ENCODE results near the gene FKBP14. TPM values are rescaled to one million over a fixed set of nuclear protein-coding genes. Genes with fewer than 3 reads are reported as not detected.

The FKBP14 gene
- total RNA-seq, 6 experiments from 2014 or later: 4.0 to 8.7 (median 5.2) TPM

DNA sequence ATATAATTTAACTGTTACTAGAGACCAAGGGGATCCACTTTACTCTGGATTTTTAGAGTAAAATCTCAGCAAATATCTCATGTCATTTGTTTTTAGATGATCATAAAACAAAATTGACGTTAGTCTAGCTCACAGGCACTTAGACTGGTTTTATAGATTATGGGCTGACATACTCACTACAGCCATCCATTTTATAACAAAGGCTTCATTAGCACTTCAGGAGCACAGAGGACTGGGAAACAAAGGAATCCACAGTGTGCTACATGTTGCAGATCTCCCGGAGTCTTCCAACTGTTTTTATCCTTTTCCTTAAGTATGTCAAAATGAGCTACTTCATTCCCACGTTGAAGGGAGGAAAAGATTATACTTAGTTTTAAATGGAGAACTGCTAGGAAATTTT, 21.0 kb downstream of the FKBP14 start:
- intact Hi-C loops (cut with DNase I): no loop called here
- no peaks in the 10 kb centered on the region for H3K36me3 ChIP-seq
- no peaks in the 10 kb centered on the region for H3K27me3 ChIP-seq
- no peak overlapping the region for H3K27ac ChIP-seq
- no peaks in the 10 kb centered on the region for H3K4me1 ChIP-seq
- WGBS (ENCODE audit: insufficient coverage, low coverage, low lambda C conversion rate, missing lambda C conversion rate): 55% methylated on average over 3 of the region's 3 CpGs
- DNase-seq (no peak), ATAC-seq (no peak)
- no peak for TF ChIP-seq POLR2A (IDR thresholded peaks at IDR 0.05)
- TF ChIP-seq, protein P1, sequence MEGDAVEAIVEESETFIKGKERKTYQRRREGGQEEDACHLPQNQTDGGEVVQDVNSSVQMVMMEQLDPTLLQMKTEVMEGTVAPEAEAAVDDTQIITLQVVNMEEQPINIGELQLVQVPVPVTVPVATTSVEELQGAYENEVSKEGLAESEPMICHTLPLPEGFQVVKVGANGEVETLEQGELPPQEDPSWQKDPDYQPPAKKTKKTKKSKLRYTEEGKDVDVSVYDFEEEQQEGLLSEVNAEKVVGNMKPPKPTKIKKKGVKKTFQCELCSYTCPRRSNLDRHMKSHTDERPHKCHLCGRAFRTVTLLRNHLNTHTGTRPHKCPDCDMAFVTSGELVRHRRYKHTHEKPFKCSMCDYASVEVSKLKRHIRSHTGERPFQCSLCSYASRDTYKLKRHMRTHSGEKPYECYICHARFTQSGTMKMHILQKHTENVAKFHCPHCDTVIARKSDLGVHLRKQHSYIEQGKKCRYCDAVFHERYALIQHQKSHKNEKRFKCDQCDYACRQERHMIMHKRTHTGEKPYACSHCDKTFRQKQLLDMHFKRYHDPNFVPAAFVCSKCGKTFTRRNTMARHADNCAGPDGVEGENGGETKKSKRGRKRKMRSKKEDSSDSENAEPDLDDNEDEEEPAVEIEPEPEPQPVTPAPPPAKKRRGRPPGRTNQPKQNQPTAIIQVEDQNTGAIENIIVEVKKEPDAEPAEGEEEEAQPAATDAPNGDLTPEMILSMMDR (IDR thresholded peaks at IDR 0.05): no peak
- no peaks in the 10 kb centered on the region for H3K9me3 ChIP-seq
- no peak overlapping the region for H3K4me3 ChIP-seq

DNA sequence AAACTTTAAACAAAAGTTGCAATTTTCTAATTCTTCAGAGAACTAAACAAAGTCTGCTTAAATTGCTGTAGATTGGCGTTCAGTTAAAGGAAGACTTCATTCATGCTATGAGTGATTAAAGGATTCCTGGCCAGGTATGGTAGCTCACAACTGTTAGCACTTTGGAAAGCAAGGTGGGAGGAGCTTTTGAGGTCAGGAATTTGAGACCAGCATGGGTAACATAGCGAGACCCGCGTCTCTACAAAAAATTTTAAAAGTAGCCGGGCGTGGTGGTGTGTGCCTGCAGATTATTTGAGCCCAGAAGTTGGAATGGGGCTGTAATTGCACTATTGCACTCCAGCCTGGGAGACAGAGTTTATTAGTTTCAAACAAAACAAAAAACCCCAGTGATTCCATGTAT, 23.4 kb downstream of the FKBP14 start:
- intact Hi-C loops (cut with DNase I): no loop called here
- no peak overlapping the region for H3K27ac ChIP-seq
- H3K4me3 ChIP-seq: no peak overlapping the region
- 47% methylated on average over 6 of the region's 6 CpGs for WGBS (ENCODE audit: insufficient coverage, low coverage, low lambda C conversion rate, missing lambda C conversion rate)
- ATAC-seq (no peak), DNase-seq (no peak)
- no peaks in the 10 kb centered on the region for H3K4me1 ChIP-seq
- H3K36me3 ChIP-seq: no peaks in the 10 kb centered on the region
- TF ChIP-seq, protein P1 (IDR thresholded peaks at IDR 0.05): no peak
- no peak for TF ChIP-seq POLR2A (IDR thresholded peaks at IDR 0.05)
- no peaks in the 10 kb centered on the region for H3K9me3 ChIP-seq
- H3K27me3 ChIP-seq: no peaks in the 10 kb centered on the region

DNA sequence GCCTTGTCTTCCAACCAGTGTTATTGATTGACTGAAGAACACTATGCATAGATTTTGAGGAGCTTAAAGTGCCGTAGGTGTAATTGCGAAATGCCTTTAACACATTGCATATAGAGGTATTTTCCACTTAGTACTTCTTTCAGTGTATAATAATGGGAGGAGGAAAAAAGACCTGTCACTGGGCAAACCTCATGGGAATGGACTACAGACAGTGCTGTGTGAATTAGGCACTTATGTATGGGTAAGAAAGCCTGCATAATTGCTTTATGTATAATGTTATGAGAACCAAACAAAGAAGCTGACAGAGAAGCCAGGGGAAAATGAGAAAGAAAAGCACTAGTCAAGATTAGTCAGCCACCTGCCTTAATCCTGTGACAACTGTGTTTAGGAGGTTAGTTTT, 24.5 kb downstream of the FKBP14 start:
- TF ChIP-seq, protein P1 (IDR thresholded peaks at IDR 0.05): no peak
- DNase-seq (no peak), ATAC-seq (no peak)
- WGBS (ENCODE audit: insufficient coverage, low coverage, low lambda C conversion rate, missing lambda C conversion rate): 60% methylated on average over 2 of the region's 2 CpGs
- no peaks in the 10 kb centered on the region for H3K4me1 ChIP-seq
- intact Hi-C loops (cut with DNase I): no loop called here
- H3K36me3 ChIP-seq: no peaks in the 10 kb centered on the region
- H3K9me3 ChIP-seq: no peaks in the 10 kb centered on the region
- H3K4me3 ChIP-seq: no peak overlapping the region
- H3K27me3 ChIP-seq: no peaks in the 10 kb centered on the region
- no peak overlapping the region for H3K27ac ChIP-seq

- H3K4me3 ChIP-seq: no peak overlapping the region
- TF ChIP-seq POLR2A (IDR thresholded peaks at IDR 0.05): no peak
These were observed 28.0 kb downstream of the FKBP14 start for GRCh38 chr7:29998489-29998888.

GRCh38 chr7:29996321-29996720, 30.2 kb downstream of the FKBP14 start:
- ATAC-seq: no peak
- H3K4me1 ChIP-seq: no peaks in the 10 kb centered on the region
- DNase-seq: no peak
- H3K27ac ChIP-seq: no peak overlapping the region
- no peak overlapping the region for H3K4me3 ChIP-seq
- intact Hi-C loops (cut with DNase I): no loop called here
- no peaks in the 10 kb centered on the region for H3K27me3 ChIP-seq
- TF ChIP-seq, protein P1 (IDR thresholded peaks at IDR 0.05): no peak
- TF ChIP-seq POLR2A (IDR thresholded peaks at IDR 0.05): no peak
- H3K9me3 ChIP-seq: no peaks in the 10 kb centered on the region
- H3K36me3 ChIP-seq: no peaks in the 10 kb centered on the region

More at GRCh38 chr7:29998489-29998888, 28.0 kb downstream of the FKBP14 start:
- Histone ChIP-seq H3K36me3 (no peaks in the 10 kb centered on the region), H3K27ac (no peak overlapping the region), H3K9me3 (no peaks in the 10 kb centered on the region), H3K4me1 (no peaks in the 10 kb centered on the region), H3K27me3 (no peaks in the 10 kb centered on the region)
- DNase-seq: no peak
- no peak for ATAC-seq
- intact Hi-C loops (cut with DNase I): no loop called here

Measured in right lobe of liver (tissue), 6 donors.